Thoracic aorta (tissue), 2 donors: ENCODE measurements around the gene PMPCA. TPM values are rescaled to one million over a fixed set of nuclear protein-coding genes. Genes with fewer than 3 reads are reported as not detected.

ENCODE experiments used
- ATAC-seq: fragments of 150-250 bp; one replicate; pipeline ENCODE4 v1.8.0; 2017; ENCODE audit warnings: low read depth; ENCODE audit not compliant: insufficient number of reproducible peaks, low FRiP score
- DNase-seq: peaks from one replicate; pipeline ENCODE4 v3.0.0-alpha.2; 2020; ENCODE audit warnings: low spot score
- H3K27ac ChIP-seq, 2 donors: fragments of 200-600 bp; sonication (generic); 1 replicate in 1 of 2; 2 replicates in 1 of 2; pipeline ENCODE4 v1.5.1; 2016; ENCODE audit warnings: mild to moderate bottlenecking in 2 of 2, moderate library complexity in 2 of 2
- H3K27me3 ChIP-seq: fragments of 200-600 bp; sonication (generic); replicated peaks from 2 replicates; pipeline ENCODE4 v1.6.0; 2016; ENCODE audit warnings: mild to moderate bottlenecking; ENCODE audit not compliant: insufficient read depth
- H3K36me3 ChIP-seq: fragments of 200-600 bp; sonication (generic); one replicate; pipeline ENCODE4 v1.5.1; 2016
- H3K4me1 ChIP-seq, 2 donors: fragments of 200-600 bp; sonication (generic); 1 replicate in 1 of 2; 2 replicates in 1 of 2; pipeline versions ENCODE4 v1.5.1 to v1.6.0; 2016; ENCODE audit warnings: low read depth in 2 of 2, mild to moderate bottlenecking in 1 of 2; ENCODE audit not compliant: control insufficient read depth in 1 of 2
- H3K4me3 ChIP-seq: fragments of 200-600 bp; sonication (generic); 2 replicates; pipeline ENCODE4 v1.5.1; 2016; ENCODE audit warnings: mild to moderate bottlenecking
- H3K9me3 ChIP-seq: fragments of 200-600 bp; sonication (generic); 2 replicates; pipeline ENCODE4 v1.5.1; 2016
- total RNA-seq, 2 donors: library from RNA; depleted of rRNA; stranded (reverse); fragments of >200 nt; gene quantifications; one replicate each; pipeline versions ENCODE4 v1.1.0 to v1.2.3, GENCODE V29; 2016
- TF ChIP-seq, protein P1 (sequence below): fragments of 200-600 bp; sonication (generic); IDR thresholded peaks from one replicate; pipeline ENCODE4 v1.5.1; 2019; ENCODE audit warnings: antibody characterized with exemption

The PMPCA gene
- total RNA-seq, 2 donors from 2014 or later = 28.7 to 43.0 TPM

DNA sequence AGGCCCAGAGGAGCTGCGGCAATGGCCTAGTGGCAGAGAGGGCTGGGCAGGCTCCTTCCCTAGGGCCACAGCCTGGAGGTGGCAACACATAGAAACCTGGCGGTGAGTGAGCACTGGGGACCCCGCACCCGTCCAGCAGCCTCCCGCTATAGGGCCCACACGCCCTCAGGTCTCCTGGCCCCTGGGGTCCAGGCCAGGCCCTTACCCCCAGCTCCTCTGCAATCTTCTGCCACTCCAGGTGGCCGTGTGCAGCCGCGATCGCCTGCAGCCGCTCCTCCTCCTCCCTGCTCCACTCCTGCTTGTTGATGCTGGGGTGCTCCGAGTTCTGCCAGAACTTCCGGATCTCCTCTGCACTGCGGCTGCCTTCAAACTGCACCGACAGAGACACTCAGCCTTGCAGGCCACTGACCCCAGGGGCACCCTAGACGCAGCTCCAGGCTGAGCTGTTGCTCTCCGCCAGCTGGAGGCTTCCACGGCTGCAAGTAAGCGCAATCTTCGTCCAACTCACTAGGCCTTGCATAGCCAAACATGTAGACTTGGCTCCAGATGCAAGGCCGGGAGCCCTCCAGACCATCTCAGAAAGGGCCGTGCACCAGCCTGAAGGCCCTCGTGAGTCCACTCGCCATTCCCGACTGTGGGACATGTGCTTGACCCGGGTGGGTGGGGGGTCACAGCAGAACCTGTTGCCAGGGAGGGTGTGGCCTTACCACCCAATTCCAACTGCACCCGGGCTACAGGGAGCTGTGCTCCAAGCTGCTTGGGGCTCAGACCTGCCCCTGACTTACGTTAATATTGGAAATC is 18.5 kb upstream of the PMPCA start:
- ATAC-seq = no peak

DNA sequence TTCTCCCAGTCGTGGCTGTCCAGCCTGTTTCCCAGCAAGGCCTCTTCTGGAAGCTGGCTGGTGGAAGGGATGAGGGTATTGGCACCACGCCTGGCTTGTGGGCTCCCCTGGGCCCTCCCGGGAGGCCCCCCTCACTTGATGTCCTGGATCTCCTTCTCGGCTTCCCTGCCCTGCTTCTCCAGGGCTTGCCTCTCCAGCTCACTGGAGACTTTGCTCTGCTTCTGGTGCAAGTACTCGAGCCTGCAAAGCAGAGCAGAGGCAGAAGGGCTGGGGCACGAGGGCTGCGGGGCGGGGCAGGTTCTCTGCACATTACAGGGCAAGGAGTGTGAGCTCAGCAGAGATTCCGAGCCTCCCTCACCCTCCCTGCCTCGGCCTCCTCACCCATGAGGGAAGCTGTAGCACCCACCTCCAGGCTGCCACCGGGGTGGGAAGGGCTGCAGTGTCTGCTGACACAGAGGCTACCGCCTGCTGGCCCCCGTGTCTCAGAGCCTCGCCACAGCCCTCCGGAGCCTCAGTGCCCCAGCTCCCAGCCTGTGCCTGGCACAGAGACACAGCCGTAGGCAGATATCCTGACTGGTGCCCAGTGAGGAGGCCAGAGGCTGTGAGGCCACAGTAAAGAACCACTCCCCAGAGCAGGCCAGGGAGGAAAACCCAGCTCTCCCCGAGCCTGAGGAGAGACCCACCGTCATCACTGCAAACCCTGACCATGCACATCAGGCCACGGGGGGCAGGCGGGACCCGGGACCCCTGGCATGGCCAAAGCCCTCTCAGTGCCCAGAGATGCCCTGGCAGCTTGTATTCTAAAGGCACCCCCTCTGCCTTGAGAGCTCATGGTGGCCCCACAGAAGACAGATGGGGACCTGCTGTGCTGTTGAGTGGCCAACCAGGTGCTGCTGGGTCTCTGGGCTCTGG is 17.7 kb upstream of the PMPCA start:
- Histone ChIP-seq H3K9me3 (no peaks in the 10 kb centered on the region), H3K27me3 (no peaks in the 10 kb centered on the region), H3K4me3 (no peak overlapping the region), H3K27ac (no peak overlapping the region), H3K4me1 (no peaks in the 10 kb centered on the region), H3K36me3 (peaks cover 60% of the 10 kb centered on the region)
- ATAC-seq = no peak
- no peak for DNase-seq
- TF ChIP-seq, protein P1, sequence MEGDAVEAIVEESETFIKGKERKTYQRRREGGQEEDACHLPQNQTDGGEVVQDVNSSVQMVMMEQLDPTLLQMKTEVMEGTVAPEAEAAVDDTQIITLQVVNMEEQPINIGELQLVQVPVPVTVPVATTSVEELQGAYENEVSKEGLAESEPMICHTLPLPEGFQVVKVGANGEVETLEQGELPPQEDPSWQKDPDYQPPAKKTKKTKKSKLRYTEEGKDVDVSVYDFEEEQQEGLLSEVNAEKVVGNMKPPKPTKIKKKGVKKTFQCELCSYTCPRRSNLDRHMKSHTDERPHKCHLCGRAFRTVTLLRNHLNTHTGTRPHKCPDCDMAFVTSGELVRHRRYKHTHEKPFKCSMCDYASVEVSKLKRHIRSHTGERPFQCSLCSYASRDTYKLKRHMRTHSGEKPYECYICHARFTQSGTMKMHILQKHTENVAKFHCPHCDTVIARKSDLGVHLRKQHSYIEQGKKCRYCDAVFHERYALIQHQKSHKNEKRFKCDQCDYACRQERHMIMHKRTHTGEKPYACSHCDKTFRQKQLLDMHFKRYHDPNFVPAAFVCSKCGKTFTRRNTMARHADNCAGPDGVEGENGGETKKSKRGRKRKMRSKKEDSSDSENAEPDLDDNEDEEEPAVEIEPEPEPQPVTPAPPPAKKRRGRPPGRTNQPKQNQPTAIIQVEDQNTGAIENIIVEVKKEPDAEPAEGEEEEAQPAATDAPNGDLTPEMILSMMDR = no peak

More for the DNA sequence above, 18.5 kb upstream of the PMPCA start:
- DNase-seq = no peak
- Histone ChIP-seq H3K36me3 (peaks cover 64% of the 10 kb centered on the region), H3K27me3 (no peaks in the 10 kb centered on the region), H3K4me1 (no peaks in the 10 kb centered on the region), H3K9me3 (no peaks in the 10 kb centered on the region), H3K27ac (no peak overlapping the region), H3K4me3 (no peak overlapping the region)
- TF ChIP-seq, protein P1 = no peak

DNA sequence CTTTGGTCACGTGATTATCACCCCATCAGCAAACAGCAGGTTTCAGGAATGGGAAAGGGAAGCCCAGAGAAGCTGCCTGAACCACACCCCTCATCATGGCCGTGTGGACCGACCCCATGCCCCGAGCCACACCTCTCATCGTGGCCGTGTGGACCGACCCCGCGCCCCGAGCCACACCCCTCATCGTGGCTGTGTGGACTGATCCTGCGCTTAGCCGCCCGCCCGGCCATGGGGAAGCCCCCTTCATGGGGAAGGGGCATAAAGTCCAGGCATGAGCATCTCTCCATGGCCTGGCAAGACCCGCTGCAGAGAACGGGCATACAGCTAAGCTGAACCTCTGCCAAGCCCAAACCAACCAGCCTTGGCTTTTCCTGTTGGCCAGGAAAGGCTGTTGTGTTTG is 16.9 kb upstream of the PMPCA start:
- H3K36me3 ChIP-seq = peaks cover 57% of the 10 kb centered on the region
- H3K4me3 ChIP-seq = no peak overlapping the region
- peaks cover 1 to 2% of the 10 kb centered on the region in 2 donors for H3K4me1 ChIP-seq
- ATAC-seq (no peak), DNase-seq (no peak)
- no peaks in the 10 kb centered on the region for H3K9me3 ChIP-seq
- TF ChIP-seq, protein P1 = no peak
- no peak overlapping the region for H3K27ac ChIP-seq
- H3K27me3 ChIP-seq = no peaks in the 10 kb centered on the region

DNA sequence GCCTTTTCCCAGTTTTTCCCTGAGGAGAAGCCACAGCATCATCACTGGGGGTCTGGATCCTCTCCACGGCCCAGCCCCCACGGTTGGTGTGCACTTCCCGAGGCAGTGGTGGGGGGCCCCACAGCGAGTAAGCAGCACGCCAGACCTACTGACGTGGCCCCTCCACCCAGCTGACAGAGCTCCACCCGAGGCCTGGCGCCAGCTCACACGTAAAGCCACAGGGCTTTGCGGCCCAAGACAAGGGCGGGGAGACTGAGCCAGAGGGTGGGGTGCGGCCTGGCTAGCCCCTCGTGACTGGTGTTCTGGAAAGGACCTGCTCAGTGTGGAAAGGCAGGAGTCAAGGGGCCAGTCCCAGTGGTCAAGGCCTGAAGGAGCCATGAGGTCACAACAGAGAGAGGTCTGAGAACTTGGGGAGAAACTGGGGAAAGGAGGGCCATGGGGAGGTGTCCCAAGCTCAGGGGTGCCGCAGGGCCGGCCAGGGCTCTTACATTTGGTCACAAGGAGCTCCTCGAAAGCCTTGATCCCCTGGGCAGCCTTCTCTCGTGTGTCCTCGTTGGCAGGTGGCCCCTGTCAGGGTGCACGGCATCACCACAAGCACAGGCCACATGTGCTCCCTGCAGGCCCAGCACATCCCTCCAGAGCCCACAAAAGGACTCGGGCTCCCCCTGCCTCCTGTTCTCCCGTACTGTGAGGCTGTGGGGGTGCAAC is 16.0 kb upstream of the PMPCA start:
- TF ChIP-seq, protein P1 = no peak
- Histone ChIP-seq H3K27me3 (no peaks in the 10 kb centered on the region), H3K27ac (no peak overlapping the region), H3K4me3 (no peak overlapping the region), H3K9me3 (no peaks in the 10 kb centered on the region), H3K36me3 (peaks cover 47% of the 10 kb centered on the region), H3K4me1 (peaks cover 10 to 11% of the 10 kb centered on the region in 2 donors)
- ATAC-seq (no peak), DNase-seq (no peak)

DNA sequence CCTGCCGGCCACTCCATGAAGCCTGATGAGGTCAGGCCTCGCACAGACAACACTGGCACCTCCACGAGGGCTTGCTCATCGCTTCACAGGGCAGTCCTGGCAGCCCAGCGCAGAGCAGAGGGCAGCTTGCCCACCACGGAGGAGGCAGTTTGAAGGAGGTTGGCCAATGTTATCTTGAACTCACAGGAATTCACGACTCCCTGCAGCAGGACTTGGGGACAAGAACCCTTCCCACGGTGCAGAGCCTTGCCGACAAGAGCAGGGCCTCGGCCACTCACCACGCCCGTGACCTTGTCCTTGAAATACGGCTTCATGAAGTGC is 15.5 kb upstream of the PMPCA start:
- TF ChIP-seq, protein P1 = no peak
- no peaks in the 10 kb centered on the region for H3K9me3 ChIP-seq
- H3K27me3 ChIP-seq = no peaks in the 10 kb centered on the region
- DNase-seq (no peak), ATAC-seq (no peak)
- H3K27ac ChIP-seq = no peak overlapping the region
- no peak overlapping the region for H3K4me3 ChIP-seq
- H3K4me1 ChIP-seq = peaks cover 10 to 14% of the 10 kb centered on the region in 2 donors
- H3K36me3 ChIP-seq = peaks cover 46% of the 10 kb centered on the region
